PC-3 (cell line): ENCODE measurements around the gene ACD. TPM values are rescaled to one million over a fixed set of nuclear protein-coding genes. Genes with fewer than 3 reads are reported as not detected.

Source experiments
- ATAC-seq: fragments of 200-7000 bp; cut with Tn5 transposase; 2 replicates; pipeline ENCODE4 v1.9.1; 2020; ENCODE audit warnings: mild to moderate bottlenecking, moderate library complexity
- BruUV-seq: library from RNA; stranded (reverse); fragments of 400-500 nt; replicated peaks from 2 replicates; lab custom pipeline; 2021; lab: Mats Ljungman, UMichigan
- CTCF ChIA-PET: fragments of 300-600 bp; sonication (Branson Sonifier 250); formaldehyde crosslinking; loops from one replicate; lab custom pipeline; 2022; ENCODE audit warnings: antibody characterized with exemption; lab: Charles Lee
- POLR2A ChIA-PET: fragments of 300-600 bp; sonication (Branson Sonifier 250); formaldehyde crosslinking; loops from one replicate; lab custom pipeline; 2022; ENCODE audit warnings: antibody characterized with exemption; ENCODE audit not compliant: unreplicated experiment; lab: Charles Lee
- DNase-seq: peaks from one replicate; pipeline ENCODE4 v3.0.0-alpha.2; 2015
- H2AFZ ChIP-seq: fragments of 300-600 bp; sonication (generic); 2 replicates; pipeline ENCODE4 v1.6.0; 2016; ENCODE audit warnings: antibody characterized with exemption, low read length
- H3F3A ChIP-seq: fragments of 300-600 bp; sonication (generic); one replicate; pipeline ENCODE4 v1.6.0; 2017; ENCODE audit warnings: antibody characterized with exemption, low read length, control low read depth, mild to moderate bottlenecking; ENCODE audit not compliant: unreplicated experiment
- H3K27ac ChIP-seq: fragments of 300-600 bp; sonication (generic); 2 replicates; pipeline ENCODE4 v1.5.1; 2016; ENCODE audit warnings: mild to moderate bottlenecking, low read length
- H3K27me3 ChIP-seq: fragments of 300-600 bp; sonication (generic); 2 replicates; pipeline ENCODE4 v1.6.1; 2016; ENCODE audit warnings: low read length, mixed read lengths
- H3K36me3 ChIP-seq: fragments of 300-600 bp; sonication (generic); 2 replicates; pipeline ENCODE4 v1.6.1; 2016; ENCODE audit warnings: low read depth, mixed run types, low read length, mixed read lengths
- H3K4me1 ChIP-seq: fragments of 300-600 bp; sonication (generic); 2 replicates; pipeline ENCODE4 v1.5.1; 2016; ENCODE audit warnings: low read length; ENCODE audit not compliant: insufficient read depth
- H3K4me2 ChIP-seq: fragments of 300-600 bp; sonication (generic); 2 replicates; pipeline ENCODE4 v1.6.0; 2016; ENCODE audit warnings: low read length
- H3K4me3 ChIP-seq: fragments of 300-600 bp; sonication (generic); 2 replicates; pipeline ENCODE4 v1.5.1; 2016; ENCODE audit warnings: mild to moderate bottlenecking, low read length, mixed read lengths
- H3K79me2 ChIP-seq: fragments of 300-600 bp; sonication (generic); 2 replicates; pipeline ENCODE4 v1.6.1; 2017; ENCODE audit warnings: low read length, mixed read lengths
- H3K9ac ChIP-seq: fragments of 300-600 bp; sonication (generic); 2 replicates; pipeline ENCODE4 v1.6.0; 2016; ENCODE audit warnings: mild to moderate bottlenecking, low read length
- H3K9me2 ChIP-seq: fragments of 300-600 bp; sonication (generic); replicated peaks from 2 replicates; pipeline ENCODE4 v1.6.1; 2016; ENCODE audit warnings: mixed run types, low read length, mixed read lengths
- H3K9me3 ChIP-seq: fragments of 300-600 bp; sonication (generic); 2 replicates; pipeline ENCODE4 v1.6.1; 2016; ENCODE audit warnings: low read length, mixed read lengths
- H4K20me1 ChIP-seq: fragments of 300-600 bp; sonication (generic); 2 replicates; pipeline ENCODE4 v1.6.1; 2016; ENCODE audit warnings: low read length, mixed read lengths
- EZH2 ChIP-seq: fragments of 300-600 bp; sonication (generic); IDR thresholded peaks from one replicate; pipeline ENCODE4 v1.6.1; 2017; ENCODE audit warnings: antibody characterized with exemption, mild to moderate bottlenecking, low read length; ENCODE audit not compliant: unreplicated experiment
- EZH2phosphoT487 ChIP-seq: fragments of 300-600 bp; sonication (generic); IDR thresholded peaks from 2 replicates; pipeline ENCODE4 v1.6.1; 2018; ENCODE audit warnings: mild to moderate bottlenecking, antibody characterized with exemption, low read length, borderline replicate concordance
- intact Hi-C: fragments of 100-400 bp; cut with micrococcal nuclease; formaldehyde crosslinking; loops from 2 replicates; pipeline ENCODE4 v1.9.0; 2023
- total RNA-seq: library from RNA; depleted of rRNA; stranded (reverse); fragments of >200 nt; gene quantifications from 2 replicates; pipeline ENCODE4 v1.2.3, GENCODE V29; 2014
- TF ChIP-seq, protein P1 (sequence below): fragments of 300-600 bp; sonication (generic); conservative IDR thresholded peaks from 2 replicates; pipeline ENCODE4 v1.5.1; 2017; ENCODE audit warnings: antibody characterized with exemption, low read depth, mild to moderate bottlenecking, low read length

Gene ACD
- total RNA-seq, 1 experiment from 2014 or later, result 26.3 TPM

DNA sequence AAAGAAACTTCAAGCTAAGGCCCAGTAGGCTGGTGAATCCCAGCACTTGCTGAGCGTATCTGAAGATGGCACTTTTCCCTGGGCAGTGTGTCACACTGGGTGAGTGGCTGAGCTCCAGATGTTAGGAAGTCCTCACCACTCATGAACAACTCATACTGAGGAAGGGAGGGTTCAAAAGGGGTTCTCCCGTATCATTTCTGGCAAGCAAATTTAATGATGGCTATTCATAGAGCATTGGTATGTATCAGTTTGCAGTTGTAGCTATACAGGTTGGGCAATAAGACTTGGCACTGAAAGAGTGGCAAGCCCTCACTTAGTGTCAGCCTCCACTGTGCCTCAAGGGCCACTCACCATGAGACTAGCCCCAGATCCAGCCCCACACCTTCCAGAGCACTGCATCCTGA lies 48.3 kb upstream of the ACD start:
- Histone ChIP-seq H3K4me3 (no peak overlapping the region), H3F3A (no peaks in the 10 kb centered on the region), H3K27ac (no peak overlapping the region), H3K4me1 (peaks cover 5% of the 10 kb centered on the region; the same call in 1 of the 2 replicates), H3K9ac (no peak overlapping the region), H4K20me1 (peaks cover 11% of the 10 kb centered on the region; the same call in 1 of the 2 replicates), H2AFZ (no peak overlapping the region), H3K36me3 (no peaks in the 10 kb centered on the region), H3K27me3 (no peaks in the 10 kb centered on the region), H3K4me2 (no peak overlapping the region), H3K9me2 (no peaks in the 10 kb centered on the region), H3K9me3 (no peaks in the 10 kb centered on the region), H3K79me2 (peaks cover 41% of the 10 kb centered on the region)
- TF ChIP-seq, protein P1, sequence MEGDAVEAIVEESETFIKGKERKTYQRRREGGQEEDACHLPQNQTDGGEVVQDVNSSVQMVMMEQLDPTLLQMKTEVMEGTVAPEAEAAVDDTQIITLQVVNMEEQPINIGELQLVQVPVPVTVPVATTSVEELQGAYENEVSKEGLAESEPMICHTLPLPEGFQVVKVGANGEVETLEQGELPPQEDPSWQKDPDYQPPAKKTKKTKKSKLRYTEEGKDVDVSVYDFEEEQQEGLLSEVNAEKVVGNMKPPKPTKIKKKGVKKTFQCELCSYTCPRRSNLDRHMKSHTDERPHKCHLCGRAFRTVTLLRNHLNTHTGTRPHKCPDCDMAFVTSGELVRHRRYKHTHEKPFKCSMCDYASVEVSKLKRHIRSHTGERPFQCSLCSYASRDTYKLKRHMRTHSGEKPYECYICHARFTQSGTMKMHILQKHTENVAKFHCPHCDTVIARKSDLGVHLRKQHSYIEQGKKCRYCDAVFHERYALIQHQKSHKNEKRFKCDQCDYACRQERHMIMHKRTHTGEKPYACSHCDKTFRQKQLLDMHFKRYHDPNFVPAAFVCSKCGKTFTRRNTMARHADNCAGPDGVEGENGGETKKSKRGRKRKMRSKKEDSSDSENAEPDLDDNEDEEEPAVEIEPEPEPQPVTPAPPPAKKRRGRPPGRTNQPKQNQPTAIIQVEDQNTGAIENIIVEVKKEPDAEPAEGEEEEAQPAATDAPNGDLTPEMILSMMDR, result no peak
- TF ChIP-seq EZH2 (no peak), EZH2phosphoT487 (no peak)
- intact Hi-C loops, result no loop called here
- BruUV-seq, result no TSS peak
- ChIA-PET CTCF (interaction anchor here (0.6 kb wide), 1 partner anchor 11 kb away, joined by 3 read pairs; no protein-coding TSS in a partner anchor), POLR2A (no interaction called here)
- DNase-seq (peak; percentile 56), ATAC-seq (peak; percentile 85)

DNA sequence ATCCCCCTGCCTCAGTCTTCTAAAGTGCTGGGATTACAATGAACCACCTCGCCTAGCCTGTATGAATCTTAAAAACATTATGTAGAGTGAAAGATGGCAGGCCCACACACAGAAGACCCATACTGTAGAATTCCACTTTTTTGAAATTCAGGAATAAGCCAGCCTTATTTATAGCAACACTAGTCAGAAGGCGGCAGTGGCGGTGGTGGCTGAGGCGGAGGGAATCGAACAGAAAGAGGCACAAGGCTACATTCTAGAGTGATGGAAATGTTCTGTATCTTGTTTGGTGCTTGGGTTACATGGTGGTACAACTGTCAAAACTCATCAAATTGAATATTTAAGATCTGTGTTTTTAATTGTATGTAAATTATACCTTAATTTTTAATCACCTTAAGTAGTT lies 47.7 kb upstream of the ACD start:
- ATAC-seq (no peak), DNase-seq (no peak)
- H3K4me1 ChIP-seq, result peaks cover 5% of the 10 kb centered on the region; the same call in 1 of the 2 replicates
- no peaks in the 10 kb centered on the region for H3K27me3 ChIP-seq
- BruUV-seq, result no TSS peak
- no peak for TF ChIP-seq EZH2
- intact Hi-C loops, result no loop called here
- H3K27ac ChIP-seq, result no peak overlapping the region
- H3K9ac ChIP-seq, result no peak overlapping the region
- no peak overlapping the region for H3K4me3 ChIP-seq
- peaks cover 11% of the 10 kb centered on the region; the same call in 1 of the 2 replicates for H4K20me1 ChIP-seq
- POLR2A ChIA-PET, result no interaction called here
- peaks cover 37% of the 10 kb centered on the region for H3K79me2 ChIP-seq
- no peak overlapping the region for H3K4me2 ChIP-seq
- H3K36me3 ChIP-seq, result no peaks in the 10 kb centered on the region
- H2AFZ ChIP-seq, result no peak overlapping the region
- H3K9me2 ChIP-seq, result no peaks in the 10 kb centered on the region
- no peaks in the 10 kb centered on the region for H3F3A ChIP-seq
- H3K9me3 ChIP-seq, result no peaks in the 10 kb centered on the region
- CTCF ChIA-PET, result no interaction called here

DNA sequence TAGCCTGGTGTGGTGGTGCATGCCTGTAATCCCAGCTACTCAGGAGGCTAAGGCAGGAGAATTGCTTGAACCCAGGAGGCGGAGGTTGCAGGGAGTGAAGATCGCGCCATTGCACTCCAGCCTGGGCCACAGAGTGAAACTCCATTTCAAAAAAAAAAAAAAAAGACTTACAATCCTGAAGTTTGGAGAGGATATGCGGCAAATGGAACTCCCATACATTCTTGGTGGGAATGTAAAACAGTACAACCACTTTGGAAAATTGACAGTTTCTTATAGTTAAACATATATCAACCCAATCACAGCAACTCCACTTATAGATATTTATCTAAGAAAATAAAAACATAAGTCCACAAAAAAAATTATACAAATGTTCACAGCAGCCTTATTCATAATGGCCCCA lies 47.1 kb upstream of the ACD start:
- Histone ChIP-seq H3K27me3 (no peaks in the 10 kb centered on the region), H3K9me3 (no peaks in the 10 kb centered on the region), H3K79me2 (peaks cover 37% of the 10 kb centered on the region), H4K20me1 (peaks cover 11% of the 10 kb centered on the region; the same call in 1 of the 2 replicates), H3K9me2 (no peaks in the 10 kb centered on the region), H2AFZ (no peak overlapping the region), H3K36me3 (no peaks in the 10 kb centered on the region), H3K4me1 (peaks cover 5% of the 10 kb centered on the region; the same call in 1 of the 2 replicates), H3K9ac (no peak overlapping the region), H3K4me2 (no peak overlapping the region), H3F3A (no peaks in the 10 kb centered on the region), H3K27ac (no peak overlapping the region), H3K4me3 (no peak overlapping the region)
- BruUV-seq, result no TSS peak
- intact Hi-C loops, result no loop called here
- ChIA-PET CTCF (no interaction called here), POLR2A (no interaction called here)
- TF ChIP-seq, protein P1, result no peak
- TF ChIP-seq EZH2phosphoT487 (no peak), EZH2 (no peak)
- DNase-seq, result no peak
- no peak for ATAC-seq
